HG02678 (cell line): ENCODE measurements around the gene ZNF790.

ENCODE experiments used
- ATAC-seq: cut with Tn5 transposase; IDR thresholded peaks from one replicate; pipeline ENCODE4 v1.9.1; 2021; ENCODE audit warnings: mild to moderate bottlenecking, moderate library complexity; ENCODE audit not compliant: unreplicated experiment

The ZNF790 gene

DNA sequence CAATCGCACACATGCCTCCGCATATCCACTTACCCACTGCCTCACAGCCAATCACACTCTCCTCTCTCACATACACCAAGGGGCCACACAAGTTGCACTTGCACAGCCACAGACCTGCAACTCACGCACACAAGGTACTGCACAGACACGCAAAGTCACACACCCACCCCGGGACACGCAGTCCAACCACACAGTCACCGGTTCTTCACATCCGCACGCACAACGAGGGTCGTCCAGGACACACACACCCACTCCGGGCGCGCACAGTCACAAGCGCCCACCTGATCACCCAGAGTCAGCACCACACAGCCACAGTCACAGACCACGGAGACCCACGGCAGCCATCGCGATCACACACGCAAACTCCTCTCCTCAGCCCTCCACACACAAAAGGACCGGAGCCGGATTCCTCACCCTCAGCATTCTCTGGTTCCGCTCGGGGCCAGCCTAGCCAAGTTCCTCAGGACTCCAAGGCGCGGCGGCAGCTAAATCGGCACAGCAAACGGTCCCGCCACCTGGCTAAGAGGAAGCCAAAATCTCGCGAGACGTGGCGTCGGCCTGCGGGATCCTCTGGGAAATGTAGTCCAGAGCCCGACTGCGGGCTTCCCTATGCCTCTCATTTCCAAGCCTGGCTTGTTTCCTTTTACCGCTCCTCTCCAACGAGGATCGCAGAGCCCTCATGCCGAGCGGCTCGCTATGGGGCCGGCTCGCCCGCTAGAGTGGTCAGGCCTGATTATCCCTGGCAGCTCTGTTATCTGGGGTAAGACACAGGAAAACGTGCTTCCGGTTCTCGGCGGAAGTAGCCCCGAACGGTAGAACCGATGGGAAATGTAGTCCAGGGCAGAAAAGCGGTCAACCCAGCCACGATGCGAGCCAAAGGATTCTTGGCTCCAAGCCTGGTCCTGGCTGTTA is 65.6 kb downstream of the ZNF790 start, which contains the start of gene ZNF850:
Gene ZNF850 (minus strand): TSS at position 497 of the 912 bp plus-strand sequence. CDS start 10,201 bp downstream, outside the sequence.
- ATAC-seq, result peak; percentile 94

DNA sequence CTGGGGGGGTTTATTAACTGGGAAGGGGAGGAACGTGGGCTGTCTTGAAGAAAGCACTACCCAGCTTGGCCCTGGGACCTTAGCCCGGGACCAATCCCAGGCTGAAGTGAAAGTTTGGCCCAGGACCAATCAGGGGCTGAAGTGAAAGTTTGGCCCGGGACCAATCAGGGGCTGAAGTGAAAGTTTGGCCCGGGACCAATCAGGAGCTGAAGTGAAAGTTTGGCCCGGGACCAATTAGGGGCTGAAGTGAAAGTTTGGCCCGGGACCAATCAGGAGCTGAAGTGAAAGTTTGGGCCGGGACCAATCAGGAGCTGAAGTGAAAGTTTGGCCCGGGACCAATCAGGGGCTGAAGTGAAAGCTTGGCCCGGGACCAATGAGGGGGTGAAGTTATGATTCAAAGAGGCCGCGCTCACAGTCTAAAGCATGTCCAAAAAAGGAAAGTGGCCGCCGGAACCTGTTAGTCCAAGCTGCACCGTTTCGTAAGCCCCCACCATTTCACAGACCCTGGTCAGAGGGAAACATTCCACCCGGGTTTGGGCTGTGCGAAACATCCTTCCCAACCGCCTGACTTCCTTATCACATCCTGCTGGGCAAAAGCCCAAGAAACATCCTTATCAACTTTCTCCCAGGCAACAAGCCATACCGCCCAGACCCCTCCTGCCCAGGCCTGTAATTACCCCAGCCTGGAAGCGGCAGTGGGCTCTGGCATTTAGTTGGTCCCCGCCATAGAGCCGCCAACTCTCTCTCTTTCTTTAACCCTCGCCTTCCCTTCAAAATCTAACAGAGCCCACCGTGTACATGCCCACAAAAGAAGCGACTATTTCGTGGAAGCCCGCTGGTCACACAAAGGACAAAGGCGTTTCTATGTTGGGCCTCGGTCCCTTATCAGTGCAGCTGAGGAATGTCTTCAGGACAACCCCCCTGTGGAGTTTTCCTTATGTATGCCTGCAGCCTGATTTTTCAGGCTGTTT is 66.6 kb downstream of the ZNF790 start:
- no peak for ATAC-seq
